Measurements from ENCODE around the gene KCND2.

The KCND2 gene

DNA sequence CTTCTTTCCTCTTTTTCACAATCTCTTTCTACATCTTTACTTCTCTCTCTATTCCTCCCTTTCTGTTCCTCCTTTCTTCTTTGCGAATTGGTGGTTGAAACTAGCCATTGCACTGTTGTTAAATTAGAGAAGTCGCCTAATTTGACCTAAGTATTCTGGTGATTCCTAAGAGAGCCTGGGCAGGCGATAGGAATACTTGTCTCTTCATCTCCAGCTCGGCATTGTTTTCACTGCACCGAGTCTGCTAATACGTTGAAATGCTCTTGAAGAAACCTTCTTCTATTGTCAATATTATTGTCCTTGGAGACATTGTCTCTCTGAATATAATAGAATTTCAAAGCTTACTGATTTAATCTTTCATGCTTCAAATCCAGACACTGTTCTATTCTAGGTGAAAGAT is 31.7 kb downstream of the KCND2 start:
- TF ChIP-seq, protein P1, sequence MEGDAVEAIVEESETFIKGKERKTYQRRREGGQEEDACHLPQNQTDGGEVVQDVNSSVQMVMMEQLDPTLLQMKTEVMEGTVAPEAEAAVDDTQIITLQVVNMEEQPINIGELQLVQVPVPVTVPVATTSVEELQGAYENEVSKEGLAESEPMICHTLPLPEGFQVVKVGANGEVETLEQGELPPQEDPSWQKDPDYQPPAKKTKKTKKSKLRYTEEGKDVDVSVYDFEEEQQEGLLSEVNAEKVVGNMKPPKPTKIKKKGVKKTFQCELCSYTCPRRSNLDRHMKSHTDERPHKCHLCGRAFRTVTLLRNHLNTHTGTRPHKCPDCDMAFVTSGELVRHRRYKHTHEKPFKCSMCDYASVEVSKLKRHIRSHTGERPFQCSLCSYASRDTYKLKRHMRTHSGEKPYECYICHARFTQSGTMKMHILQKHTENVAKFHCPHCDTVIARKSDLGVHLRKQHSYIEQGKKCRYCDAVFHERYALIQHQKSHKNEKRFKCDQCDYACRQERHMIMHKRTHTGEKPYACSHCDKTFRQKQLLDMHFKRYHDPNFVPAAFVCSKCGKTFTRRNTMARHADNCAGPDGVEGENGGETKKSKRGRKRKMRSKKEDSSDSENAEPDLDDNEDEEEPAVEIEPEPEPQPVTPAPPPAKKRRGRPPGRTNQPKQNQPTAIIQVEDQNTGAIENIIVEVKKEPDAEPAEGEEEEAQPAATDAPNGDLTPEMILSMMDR (IDR thresholded peaks at IDR 0.05; ENCODE audit: low read length, missing control alignments): no peak
- no peak for DNase-seq (ENCODE audit: low read depth)
- no peak overlapping the region for H3K4me3 ChIP-seq (replicated peaks; ENCODE audit: low read depth, low read length)

DNA sequence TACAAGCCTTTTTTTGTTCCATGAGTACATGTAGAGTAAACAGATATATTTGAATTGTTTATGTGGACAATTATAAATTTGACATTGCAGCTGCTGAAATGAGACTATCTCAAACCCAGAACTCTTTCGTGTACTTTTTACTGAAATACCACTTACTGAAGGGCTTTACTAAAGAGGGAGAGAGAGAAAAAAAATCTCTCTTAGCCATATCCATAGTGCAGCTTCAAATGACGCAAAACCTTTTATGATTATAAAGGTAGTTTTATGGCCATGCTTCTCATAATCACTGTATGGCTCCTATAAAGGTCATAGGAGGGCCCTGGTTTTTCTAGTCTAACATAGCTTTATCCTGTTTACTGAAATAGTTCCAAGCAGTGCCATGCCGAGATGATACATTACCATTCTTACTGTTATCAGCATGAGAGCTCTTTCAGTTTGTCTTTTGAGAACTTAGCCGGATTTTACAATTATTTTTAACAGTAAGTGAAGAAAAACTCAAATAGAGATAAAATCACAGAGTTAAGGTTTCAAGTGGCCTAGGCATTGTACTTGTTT is 35.1 kb downstream of the KCND2 start:
- peak; percentile 1 for DNase-seq (ENCODE audit: low read depth)
- TF ChIP-seq, protein P1 (IDR thresholded peaks at IDR 0.05; ENCODE audit: low read length, missing control alignments): no peak
- H3K4me3 ChIP-seq (replicated peaks; ENCODE audit: low read depth, low read length): no peak overlapping the region

DNA sequence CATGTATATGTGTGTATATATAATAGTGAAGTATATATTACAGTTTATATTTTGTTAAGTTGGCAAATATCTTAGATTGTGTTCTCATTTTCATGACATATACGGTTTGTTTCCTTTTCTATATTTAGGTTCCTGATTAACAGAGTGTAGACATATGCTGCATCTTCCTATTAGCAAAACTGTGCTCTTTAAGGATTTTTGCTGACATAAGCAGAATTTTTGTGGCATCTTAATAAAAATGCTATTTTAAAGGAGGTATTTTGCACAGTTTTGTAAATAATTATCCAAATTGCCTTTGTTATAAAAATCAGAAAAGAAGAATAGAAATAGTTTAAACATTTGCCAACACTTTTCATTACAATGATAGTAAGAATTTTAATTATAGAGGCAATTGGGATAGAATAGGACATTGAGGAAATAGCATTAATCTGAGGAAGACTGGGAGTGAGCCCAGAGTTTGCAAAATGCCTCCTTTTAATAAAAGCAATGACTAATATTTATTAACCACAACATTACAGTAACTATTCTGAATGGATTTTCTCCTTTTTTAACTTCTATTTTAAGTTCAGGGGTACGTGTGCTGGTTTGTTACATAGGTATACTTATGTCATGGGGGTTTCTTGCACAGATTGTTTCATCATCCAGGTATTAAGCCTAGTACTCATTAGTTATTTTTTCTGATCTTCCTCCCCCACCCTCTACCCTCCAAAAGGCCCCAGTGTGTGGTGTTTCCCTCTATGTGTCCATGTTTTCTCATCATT is 38.2 kb downstream of the KCND2 start:
- TF ChIP-seq, protein P1 (IDR thresholded peaks at IDR 0.05; ENCODE audit: low read length, missing control alignments): no peak
- H3K4me3 ChIP-seq (replicated peaks; ENCODE audit: low read depth, low read length): no peak overlapping the region
- no peak for DNase-seq (ENCODE audit: low read depth)

DNA sequence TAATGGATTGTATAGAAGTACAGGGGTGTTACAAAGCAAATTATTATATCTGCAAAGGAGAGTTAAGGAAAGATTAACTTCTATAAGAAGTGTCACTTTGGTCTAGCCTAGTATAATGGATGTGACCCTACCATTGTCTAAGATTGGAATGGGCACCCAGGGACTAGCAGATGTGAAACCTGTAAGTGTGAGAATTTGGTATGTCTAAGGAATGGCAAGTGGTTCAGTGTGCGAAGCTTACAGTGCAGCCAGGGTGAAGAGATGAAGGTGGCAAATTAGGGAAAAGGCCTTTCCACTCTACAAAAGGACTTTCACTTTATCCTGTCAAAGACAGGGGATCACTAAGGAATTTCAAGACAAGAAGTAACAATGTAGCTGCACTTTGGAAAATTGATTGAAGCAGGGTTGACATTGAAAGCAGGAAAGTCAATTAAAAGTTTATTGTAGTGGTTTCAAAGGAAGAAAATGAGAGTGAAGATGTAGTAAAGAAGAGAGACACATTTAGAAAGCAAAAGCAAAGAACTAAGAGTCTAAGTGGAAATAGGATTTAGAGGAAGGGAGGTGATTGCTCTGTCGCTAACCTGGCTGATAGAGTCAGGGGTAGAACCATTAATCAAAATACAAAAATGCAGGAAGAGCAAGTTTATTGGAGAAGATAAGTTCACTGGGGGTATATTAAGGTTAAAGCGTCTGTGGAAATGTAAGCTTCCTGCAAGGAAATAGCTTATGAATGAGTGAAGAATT is 47.4 kb downstream of the KCND2 start:
- TF ChIP-seq, protein P1 (IDR thresholded peaks at IDR 0.05; ENCODE audit: low read length, missing control alignments): no peak

DNA sequence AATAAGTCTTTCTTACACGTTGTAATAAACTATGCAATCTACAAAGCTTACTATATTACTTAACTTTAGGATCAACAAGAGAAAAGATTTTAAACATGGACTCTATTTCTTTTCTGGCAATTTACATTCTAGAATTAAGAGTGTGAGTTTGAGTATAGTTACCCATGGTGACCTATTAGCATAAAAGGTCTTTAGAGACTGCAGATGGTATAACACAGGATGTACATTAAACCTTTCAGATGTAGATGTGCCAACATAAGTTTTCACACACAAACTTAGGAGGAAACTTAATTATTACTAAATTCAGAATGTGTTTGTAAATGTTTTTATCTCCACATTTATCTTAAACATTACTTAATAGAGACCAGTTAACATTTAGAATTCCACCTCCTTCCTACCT is 54.1 kb downstream of the KCND2 start:
- no peak overlapping the region for H3K4me3 ChIP-seq (replicated peaks; ENCODE audit: low read depth, low read length)
- TF ChIP-seq, protein P1 (IDR thresholded peaks at IDR 0.05; ENCODE audit: low read length, missing control alignments): no peak
- DNase-seq (ENCODE audit: low read depth): no peak

More for the DNA sequence above, 47.4 kb downstream of the KCND2 start:
- DNase-seq (ENCODE audit: low read depth): no peak
- no peak overlapping the region for H3K4me3 ChIP-seq (replicated peaks; ENCODE audit: low read depth, low read length)

DNA sequence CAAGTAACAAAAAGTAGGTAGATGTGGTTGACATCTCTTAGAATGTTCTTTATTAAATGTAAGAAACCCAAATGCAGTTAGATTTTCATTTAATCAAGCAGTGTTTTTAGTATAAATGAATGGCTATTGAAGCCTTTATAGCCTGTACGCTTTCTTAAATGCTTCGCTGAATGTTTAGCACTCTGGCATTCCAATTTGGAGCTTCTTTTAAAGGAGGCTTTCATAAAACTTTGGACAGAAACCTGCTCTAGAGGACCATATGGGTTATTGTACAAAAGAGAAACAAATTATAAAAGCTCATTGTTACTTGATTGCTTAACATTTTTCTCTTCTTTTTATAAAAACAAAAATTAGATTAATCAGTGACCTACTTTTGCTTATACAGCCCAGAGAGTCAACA is 59.5 kb downstream of the KCND2 start:
- no peak for DNase-seq (ENCODE audit: low read depth)
- TF ChIP-seq, protein P1 (IDR thresholded peaks at IDR 0.05; ENCODE audit: low read length, missing control alignments): no peak

More for the DNA sequence above, 59.5 kb downstream of the KCND2 start:
- H3K4me3 ChIP-seq (replicated peaks; ENCODE audit: low read depth, low read length): no peak overlapping the region
